Fibroblast of villous mesenchyme (primary cell): Measurements from ENCODE around the gene SHISA6. TPM values are rescaled to one million over a fixed set of nuclear protein-coding genes. Genes with fewer than 3 reads are reported as not detected.

Source experiments
- DNase-seq: peaks from one replicate; pipeline ENCODE4 v3.0.0-alpha.2; 2010; ENCODE audit warnings: low read depth
- H3K4me3 ChIP-seq: 2 replicates; pipeline ENCODE4 v1.5.1; 2011; ENCODE audit warnings: low read depth, mild to moderate bottlenecking, low read length
- total RNA-seq: library from RNA; depleted of rRNA; stranded (reverse); fragments of >200 nt; gene quantifications from 2 replicates; pipeline ENCODE4 v1.2.3, GENCODE V29; 2012
- TF ChIP-seq, protein P1 (sequence below): IDR thresholded peaks from 2 replicates; pipeline ENCODE4 v1.5.1; 2012; ENCODE audit warnings: low read depth, mild to moderate bottlenecking, low read length; ENCODE audit not compliant: insufficient read depth

SHISA6 gene
- total RNA-seq, 1 donor: not detected

DNA sequence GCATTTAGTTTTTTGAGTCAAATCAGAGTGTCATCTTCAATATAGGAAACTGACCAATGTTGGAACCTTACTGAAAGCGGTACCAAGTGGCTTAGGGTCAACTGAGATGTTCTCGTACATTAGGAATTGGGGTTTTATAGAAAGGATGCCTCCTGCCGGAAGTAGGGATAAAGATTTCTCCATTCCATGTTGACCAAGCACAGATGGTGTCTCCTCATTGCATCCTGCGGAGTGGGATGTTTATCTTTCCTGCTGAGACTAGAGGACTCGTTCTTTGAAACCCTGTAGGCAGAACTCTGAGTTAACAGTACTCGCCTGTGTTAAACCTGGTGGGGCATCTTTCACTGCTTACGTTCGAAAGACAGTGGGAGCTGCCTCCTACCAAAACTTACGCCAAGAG is 1.4 kb downstream of the SHISA6 start:
- TF ChIP-seq, protein P1, sequence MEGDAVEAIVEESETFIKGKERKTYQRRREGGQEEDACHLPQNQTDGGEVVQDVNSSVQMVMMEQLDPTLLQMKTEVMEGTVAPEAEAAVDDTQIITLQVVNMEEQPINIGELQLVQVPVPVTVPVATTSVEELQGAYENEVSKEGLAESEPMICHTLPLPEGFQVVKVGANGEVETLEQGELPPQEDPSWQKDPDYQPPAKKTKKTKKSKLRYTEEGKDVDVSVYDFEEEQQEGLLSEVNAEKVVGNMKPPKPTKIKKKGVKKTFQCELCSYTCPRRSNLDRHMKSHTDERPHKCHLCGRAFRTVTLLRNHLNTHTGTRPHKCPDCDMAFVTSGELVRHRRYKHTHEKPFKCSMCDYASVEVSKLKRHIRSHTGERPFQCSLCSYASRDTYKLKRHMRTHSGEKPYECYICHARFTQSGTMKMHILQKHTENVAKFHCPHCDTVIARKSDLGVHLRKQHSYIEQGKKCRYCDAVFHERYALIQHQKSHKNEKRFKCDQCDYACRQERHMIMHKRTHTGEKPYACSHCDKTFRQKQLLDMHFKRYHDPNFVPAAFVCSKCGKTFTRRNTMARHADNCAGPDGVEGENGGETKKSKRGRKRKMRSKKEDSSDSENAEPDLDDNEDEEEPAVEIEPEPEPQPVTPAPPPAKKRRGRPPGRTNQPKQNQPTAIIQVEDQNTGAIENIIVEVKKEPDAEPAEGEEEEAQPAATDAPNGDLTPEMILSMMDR: no peak
- DNase-seq: no peak
- H3K4me3 ChIP-seq: no peak overlapping the region

GRCh38 chr17:11244776-11245175 is 3.8 kb downstream of the SHISA6 start:
- DNase-seq: no peak
- TF ChIP-seq, protein P1: no peak
- H3K4me3 ChIP-seq: no peak overlapping the region

GRCh38 chr17:11245187-11245586 is 4.2 kb downstream of the SHISA6 start:
- TF ChIP-seq, protein P1: no peak
- H3K4me3 ChIP-seq: no peak overlapping the region
- DNase-seq: no peak

DNA sequence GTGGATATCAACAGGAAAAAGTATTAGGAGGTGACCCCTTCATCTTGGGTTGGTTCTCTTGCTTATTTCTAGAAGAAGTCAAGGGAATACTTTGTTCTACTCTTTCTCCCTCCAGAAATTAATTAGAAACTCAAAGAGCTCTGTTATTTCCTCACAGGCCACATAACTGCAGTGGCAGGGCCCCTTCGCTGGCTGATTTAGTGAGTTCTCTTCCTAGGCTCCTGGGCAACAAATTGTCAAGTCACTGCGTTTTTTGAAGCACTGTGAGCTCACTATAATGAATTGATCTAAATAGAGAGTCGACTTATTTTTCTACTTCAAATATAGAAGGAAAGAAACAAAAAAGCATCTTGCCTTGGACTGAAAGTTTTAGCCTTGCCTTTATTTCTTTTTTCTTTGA is 4.8 kb downstream of the SHISA6 start:
- H3K4me3 ChIP-seq: no peak overlapping the region
- TF ChIP-seq, protein P1: no peak
- no peak for DNase-seq

DNA sequence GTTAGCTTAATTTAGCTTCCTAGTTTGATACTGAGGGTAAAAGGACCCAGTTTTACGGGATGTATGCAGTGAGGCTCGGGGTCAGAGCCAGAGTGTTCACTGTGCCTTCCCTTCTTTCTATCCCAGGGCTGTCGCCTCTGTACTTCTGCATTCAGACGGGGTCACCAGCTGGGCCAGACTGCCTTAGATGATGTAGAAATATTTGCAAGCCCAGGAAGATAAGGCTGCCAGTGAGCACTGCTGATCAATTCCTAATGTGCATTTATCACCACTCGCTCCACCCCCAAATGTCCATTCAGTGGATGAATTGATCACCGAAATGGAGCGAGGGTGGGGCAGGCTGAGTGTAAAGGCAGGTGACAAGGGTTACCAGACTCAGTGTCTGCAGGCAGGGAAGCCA is 9.1 kb downstream of the SHISA6 start:
- TF ChIP-seq, protein P1: no peak
- DNase-seq: no peak
- no peak overlapping the region for H3K4me3 ChIP-seq

GRCh38 chr17:11251561-11252107 is 10.6 kb downstream of the SHISA6 start:
- no peak for DNase-seq
- TF ChIP-seq, protein P1: no peak
- no peak overlapping the region for H3K4me3 ChIP-seq

DNA sequence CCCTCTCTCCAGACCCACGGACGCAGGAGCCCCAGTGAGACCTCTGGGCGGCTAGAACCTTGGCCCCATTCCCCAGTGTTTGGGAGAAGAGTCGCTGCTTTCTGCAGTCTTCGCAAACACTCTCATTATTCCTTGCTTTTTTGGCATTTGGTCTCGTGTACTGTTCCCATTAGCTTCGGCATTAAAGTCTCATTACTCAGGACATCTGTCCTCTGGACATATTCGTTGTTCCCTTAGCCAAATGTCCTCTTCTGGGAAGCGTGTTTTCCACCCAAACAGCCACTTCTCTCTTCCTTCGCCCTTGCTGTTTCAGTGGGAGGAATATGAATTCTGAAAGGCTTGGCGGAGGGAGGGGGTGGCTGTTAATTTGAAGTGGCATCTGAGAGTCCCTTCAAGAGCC is 11.1 kb downstream of the SHISA6 start:
- TF ChIP-seq, protein P1: no peak

More for the DNA sequence above, 11.1 kb downstream of the SHISA6 start:
- DNase-seq: no peak
- H3K4me3 ChIP-seq: no peak overlapping the region
